Muscle of back (tissue), 11 donors: ENCODE results near the gene DENND4B. TPM values are rescaled to one million over a fixed set of nuclear protein-coding genes. Genes with fewer than 3 reads are reported as not detected.

Experiments used
- DNase-seq, 3 donors: peaks; one replicate each; pipeline versions ENCODE4 v3.0.0 to v3.0.0-alpha.2; 2013
- polyA plus RNA-seq, 10 donors: library from polyadenylated mRNA; unstranded; fragments of 120-200 nt; gene quantifications; one replicate each; pipeline ENCODE4 v1.2.1, GENCODE V29; 2013; ENCODE audit not compliant: insufficient read length in 10 of 10

DENND4B gene
- polyA plus RNA-seq, 10 donors, result 18.7 to 44.4 (median 30.2) TPM

DNA sequence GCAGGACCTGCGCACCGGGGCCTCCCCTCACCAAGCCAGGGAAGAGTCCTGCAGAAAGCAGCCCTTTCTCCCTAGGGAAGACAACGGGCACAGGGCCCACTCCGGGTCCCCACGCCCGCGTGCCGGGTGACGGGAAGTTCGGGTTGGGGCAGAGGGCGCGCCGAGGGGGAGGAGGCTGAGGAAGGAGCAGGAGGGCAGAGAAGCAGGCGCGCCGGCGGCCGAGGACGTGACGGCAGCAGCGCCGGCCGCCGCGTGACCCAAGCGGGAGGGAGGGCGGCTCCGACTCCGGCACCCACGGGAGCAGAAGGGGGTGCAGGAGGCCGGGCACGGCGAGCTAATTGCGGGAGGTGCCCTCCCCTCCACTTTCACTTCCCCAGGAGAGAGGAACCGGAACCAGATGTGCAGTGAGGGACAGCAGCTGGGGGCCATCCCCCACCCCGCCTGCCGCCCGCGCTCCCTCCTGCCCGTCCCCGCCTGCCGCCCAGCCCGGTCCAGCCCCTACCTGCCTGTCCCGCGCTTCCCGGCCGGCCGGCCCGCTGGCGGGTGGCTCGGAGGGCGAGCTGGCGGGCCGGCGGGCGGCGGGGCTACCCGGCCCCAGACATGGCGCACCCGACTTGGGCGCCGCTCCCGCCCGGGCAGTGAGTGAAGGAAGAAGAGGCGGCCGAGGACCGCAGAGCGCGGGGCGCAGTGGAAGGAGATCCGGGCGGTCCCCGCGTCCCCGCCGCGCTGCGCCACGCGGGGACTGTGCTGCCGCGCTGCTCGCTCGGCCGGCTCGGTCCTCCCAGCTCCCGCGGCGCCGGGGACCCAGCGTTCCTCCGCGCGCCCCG, 510 bp downstream of the DENND4B start:
- DNase-seq, result peak; percentile 48 to 90 (median 72)

DNA sequence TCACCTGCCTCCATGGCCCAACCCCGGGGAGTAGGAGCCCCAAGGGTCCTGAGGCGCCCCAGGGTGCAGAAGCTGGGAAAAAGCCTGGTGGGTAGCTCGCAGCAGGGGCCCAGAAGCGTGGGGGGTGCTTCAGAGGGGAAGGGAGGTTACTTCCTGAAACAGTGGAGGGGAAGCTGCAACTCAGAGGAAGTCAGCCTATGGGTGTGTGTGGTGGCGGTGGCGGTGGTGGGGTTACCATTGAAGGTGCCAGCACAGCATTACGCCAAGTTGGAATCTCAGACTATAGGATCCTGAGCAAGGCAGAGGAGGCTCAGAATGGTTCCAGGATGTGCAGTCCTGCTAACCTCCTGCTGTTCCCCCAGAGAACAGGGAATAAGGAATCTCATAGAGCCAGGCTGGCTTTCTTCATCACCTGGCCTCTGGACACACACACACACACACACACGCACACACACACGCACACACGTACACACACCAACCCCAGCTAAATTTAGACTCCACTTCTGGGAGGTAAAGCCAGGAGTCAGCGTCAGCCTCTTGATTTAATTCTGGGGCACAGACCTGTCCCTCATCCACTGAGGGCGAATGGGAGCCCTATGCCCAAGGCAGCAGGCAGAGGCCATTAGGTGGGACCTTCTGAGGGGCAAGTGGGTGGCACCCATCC, 1.3 kb downstream of the DENND4B start:
- peak; percentile 33 to 59 (median 38) for DNase-seq

DNA sequence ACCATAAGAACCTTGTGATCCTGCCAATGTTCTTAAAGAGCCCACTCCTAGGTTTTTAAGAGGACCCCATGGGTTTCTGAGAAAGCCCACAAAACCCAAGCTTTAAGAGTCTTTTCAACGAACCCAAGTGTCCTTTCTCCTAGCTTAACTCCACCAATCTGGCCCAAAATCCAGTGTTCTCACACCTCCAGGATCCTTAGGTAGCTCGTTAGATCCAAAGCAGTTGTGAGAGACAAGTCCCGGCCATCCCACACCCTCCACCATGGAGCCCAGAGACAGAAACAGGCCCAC, 1.7 kb downstream of the DENND4B start:
- no peak for DNase-seq

DNA sequence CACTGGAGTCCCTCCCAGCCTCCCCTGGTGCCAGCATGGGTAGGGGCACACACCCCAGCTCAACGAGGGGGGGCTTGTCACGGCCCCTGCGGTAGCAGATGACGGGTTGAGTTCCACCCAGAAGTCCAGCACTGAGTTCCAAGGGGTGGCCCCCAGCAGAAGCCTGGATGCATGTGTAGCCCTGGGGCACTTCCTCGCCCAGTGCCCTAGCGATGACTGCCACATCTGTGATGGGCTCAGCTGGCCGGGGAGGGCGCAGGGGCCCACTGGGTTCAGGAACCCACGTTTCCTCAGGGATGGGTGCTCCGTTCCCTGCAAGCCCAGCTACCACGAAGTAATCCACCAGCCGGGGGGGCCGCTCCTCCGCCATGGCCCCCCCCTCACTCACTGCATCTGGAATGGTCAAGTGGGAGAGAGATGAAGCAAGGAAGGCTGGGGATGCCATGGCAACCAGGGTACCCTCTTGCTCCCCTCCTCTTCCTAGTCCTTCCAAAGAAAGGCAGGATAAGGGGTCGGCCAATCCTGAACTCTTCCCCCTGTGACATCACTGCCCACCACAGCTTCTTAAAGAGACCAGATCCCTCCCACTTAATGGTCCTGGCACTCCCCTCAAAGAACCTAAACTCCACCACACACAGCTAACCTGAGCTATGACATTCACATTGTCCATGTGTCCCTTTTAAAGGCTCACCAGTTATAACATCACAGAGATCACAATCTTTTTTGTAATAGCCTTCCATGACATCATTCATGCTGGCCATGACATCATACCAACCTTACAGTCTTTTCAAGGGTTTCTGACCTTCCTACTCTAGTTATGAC, 2.3 kb downstream of the DENND4B start:
- no peak for DNase-seq

DNA sequence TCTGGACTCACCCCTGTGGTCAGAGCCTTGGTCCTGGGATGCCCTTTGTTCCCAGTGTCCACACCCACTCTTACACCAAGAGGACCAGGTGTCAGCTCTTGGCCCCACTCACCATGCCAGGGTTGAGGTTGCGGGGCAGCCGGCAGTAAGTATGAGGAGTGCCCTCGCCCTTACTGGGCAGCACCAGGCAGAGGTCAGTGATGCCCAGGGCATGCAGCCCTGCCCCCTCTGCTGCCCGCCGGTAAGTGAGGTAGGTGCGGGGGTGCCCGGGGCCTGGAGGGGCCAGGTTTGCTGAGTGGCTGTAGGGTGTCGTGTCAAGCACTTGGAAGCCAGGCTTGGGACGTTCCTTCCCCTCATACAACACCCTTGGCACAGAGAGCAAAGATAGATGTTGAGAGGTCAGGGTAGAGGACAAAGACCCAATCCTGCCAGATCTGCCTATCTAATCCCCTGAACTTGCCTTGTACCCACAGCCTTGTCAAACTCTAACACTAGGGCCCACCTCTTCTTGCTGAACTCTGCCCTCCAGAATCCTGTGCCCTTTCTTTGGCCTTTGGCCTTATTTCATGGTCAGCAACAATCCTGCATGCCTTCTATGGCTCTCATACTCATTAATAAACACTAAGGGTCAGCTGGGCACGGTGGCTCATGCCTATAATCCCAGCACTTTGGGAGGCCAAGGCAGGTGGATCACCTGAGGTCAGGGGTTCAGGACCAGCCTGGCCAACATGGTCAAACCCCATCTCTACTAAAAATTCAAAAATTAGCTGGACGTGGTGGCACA, 3.6 kb downstream of the DENND4B start:
- no peak for DNase-seq

DNA sequence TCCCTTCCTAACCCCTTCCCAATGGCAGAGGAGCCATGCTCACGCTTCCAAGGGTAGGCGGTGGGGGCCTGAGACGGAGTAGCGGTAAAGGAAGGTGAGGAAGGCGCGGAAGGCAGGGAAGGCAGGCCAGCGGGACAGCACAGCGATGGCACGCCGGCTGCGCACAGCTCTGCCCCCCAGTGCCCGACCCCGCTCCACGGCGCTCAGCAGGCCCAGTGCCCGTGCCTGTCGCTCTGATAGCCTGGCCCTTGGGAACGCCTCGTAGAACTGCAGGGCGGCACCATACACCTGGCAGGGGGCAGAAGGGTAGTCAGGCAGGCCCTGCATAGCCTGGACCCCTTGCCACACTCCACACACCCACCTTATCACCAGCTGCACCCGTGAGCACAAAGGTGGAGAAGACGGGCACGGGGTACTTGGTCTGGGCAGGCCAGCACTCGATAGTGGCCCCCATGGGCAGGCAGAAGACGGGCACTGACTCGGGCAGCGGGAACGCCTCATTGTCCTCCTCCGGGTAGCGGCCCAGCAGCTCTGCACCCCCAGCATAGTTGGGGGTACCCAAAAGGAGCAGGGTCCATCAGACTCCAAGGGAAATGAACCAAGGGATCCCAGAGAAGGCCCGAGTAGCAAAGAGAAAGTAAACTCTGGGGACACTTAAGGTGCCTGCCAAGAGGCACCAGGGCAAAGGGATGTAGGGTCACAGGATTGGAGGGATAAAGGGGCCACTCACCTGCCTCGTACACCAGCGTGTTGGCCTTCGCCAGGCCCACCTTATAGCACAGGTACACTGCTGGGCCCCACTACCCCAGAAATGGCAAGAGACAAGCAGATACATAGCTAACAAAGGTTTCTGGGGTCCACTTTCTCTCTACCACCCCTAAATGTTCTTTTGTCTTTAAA, 4.4 kb downstream of the DENND4B start:
- no peak for DNase-seq

DNA sequence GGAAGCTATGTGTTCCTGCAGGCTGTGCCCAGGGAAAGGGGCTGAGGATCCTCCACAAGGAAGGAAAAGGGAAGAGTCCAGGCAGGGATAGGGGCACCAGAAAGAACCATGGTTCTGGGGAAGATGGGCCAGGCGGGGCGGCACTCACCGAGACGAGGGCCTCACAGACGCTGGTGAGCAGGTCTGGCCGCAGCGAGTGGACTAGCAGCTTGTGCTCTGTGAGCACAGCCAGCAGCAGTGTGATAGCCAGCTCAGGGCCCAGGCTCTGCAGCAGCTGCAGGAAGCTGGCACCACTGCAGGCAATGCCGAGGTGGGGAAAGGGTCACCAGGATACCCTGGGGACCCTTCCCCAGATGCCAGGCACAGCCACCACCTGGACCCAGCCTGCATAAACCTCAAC, 5.8 kb downstream of the DENND4B start:
- no peak for DNase-seq

DNA sequence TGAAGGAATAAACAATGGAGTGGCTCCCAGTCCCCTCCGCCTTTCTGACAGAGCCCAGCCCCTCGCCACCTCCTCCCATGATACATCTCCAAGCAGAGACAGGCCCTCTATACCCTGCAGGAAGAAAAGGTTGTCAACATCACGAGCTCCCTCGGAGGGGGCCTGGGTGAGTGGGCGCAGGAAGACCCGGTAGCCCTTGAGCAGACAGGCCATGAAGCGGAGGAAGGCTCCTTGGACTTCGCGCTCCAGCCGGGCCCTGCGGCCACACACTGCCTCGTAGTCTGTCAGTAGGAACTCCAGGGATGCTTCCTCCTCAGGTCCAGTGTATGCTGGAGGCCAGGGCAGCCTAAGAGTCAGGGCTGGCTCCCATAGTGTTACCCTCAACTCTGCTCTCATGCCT, 7.0 kb downstream of the DENND4B start:
- no peak for DNase-seq

DNA sequence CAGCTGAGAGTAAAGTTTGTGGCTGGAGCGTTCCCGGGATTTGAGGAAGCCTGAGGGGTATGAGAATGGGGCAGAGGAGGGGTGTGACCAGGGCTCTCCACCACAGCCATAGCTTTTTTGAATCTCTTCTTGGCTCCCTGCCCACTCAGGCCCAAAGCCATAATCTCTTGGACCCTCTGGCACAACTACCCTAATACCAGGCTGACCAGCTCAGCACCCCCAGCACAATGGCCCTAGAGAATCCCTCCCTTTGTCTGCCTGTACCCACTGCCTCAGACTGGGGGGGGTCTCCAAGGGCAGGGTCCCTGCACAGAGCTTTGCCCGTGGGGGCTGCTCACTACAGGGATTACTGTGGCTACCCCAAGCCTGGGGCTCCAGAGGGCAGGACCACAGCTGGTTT, 7.5 kb downstream of the DENND4B start:
- DNase-seq, result no peak

DNA sequence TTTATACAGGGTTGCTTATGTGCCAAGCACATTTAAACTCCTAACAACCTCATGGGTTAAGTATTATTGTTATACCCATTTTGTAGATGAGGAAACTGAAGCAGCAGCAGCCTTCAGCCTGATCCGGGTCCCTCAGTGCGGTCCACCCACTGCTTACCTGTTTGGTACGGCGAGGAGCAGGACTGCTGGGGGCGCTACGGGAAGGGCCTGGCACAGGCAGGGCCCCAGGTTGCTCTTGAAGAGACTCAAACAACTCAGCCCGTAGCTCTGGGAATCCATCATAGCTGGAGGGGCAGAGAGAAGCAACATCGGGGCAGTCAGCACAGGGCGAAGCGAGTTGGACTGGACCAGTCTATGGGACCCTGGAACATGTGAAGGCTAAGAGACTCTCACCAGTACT, 9.2 kb downstream of the DENND4B start:
- DNase-seq, result no peak

DNA sequence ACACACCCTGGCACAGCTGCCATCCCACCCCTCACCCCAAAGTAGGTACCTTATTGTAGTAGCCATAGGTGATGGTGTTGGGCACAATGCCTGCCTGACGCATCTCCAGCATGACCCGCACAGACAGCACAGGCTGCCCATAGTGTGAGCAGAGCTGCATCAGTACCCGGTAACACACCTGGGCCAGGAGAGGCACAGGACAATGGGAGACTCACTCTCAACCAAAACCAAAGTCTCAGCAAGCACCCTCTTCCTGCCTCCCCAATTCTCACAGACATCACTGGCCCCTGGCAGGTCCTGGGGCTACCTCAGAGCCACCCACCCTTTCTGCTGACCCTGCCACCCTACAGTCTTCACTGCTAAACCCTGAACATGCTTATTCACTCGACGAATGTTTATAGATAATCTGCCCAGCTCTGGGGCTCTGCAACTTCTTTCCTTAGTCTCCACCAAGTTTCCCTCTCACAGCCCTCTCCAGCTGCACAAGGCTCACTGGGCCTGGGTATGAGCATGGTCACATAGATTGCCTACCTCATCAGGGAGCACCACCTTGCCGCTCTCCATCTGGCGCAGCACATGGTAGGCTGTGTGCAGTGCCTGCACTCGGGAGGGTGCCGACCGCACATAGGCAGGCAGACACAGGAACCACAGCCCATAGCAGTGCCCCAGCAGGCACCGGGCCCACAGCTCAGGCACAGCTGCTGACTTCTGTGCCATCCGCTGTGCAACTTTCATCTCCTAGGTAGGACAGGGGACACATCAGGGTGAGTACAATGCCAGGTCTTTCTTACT, 10.3 kb downstream of the DENND4B start:
- DNase-seq, result no peak

DNA sequence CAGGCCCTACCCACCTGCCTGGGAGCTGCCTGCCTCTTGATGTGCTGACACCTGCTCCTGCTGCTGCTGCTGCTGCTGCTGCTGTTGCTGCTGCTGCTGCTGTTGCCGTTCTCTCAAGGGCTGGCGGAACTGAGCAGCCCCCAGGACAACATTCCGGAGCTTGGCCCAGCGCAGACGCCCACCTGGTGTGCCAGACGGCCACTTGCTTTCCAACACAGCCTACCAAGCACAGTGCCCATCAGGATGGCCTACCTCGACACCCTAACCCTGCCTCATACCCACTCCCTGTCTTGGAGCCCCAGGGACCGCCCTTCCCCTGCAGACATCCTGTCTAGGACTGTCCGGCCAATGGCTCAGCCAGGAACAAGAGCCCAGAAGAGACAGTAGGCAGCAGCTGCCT, 11.8 kb downstream of the DENND4B start:
- DNase-seq, result no peak

DNA sequence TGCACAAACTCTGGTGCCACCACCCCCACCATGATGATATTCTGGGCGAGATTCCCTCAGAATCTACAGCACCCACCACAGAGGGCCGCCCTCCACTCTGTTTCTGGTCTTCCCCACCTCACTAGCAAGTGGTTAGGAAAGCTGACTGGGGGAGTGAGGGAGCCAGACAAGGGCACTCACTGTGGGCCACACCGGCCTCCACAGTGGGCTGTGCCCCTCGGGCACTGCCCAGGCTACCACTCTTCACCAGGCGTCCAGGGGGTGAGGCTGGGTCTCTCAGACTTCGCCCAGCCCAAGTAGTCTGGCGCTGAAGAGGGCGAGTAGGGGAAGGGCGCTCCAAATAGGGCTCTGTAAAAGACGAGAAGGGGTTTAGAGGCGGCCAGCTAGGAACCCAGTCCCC, 12.6 kb downstream of the DENND4B start:
- DNase-seq, result no peak

DNA sequence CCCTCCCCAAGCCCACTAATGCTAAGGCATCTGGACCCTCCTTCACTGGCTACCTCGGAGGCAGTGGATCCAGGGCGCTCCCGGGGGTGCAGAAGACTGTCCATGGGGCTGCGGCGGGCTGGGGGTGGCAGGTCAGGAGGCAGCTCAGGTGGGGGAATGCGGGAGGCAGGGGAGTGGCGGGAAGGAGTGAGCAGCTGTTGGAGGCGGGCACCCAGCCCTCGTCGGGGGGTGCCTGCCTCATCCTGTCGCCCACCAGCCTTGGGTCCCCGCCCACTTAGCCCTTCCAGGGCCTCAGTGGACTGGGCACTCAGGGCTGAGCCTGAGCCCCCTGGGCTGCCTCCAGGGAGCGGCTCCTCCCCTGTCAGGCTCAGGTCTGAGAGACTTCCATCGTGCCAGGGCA, 13.1 kb downstream of the DENND4B start:
- DNase-seq, result no peak

DNA sequence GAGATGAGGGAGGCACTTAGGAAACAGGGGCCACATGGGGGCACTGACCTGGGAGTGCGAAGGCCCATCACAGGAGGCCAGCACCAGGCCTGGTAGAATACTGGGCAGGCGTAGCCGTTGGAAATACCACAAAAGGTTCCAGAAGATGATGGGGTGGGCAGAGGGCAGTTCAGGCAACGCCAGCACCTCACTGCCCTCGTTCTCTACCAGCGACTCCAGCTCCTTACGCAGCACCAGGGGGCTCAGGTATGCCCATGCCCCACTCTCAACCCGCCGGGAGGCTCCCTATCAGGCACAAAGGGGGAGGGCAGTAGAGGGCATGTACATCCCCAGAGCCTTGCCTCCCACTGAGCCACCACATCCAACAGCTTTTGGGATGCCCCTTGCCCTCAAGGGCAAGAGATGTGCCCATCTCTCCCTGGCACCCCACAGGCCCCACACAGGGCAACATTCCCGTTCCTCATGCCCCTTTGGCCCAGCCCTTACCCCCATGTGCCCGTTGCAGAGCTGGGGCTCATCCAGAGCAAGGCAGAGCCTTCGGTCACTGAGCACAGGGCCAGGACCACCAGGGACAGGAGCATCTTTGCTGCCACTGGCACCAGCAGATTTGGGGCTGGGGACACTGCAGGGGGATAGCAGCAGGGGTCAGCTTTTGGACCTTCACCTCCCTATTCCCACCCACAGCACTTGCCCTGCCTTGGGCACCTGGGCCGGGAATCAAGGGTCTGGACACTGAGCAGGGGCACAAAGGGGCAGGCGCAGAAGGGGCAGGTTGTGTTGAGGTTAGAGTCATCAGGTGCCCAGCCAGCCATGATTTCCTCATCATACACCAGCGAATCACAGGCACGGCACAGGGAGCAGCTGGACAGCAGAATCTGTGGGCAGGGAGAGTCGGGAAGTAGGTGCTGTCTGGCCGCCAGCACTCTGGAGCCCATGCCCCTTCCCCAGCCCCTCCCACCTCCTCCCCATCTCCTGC, 14.1 kb downstream of the DENND4B start:
- DNase-seq, result no peak

DNA sequence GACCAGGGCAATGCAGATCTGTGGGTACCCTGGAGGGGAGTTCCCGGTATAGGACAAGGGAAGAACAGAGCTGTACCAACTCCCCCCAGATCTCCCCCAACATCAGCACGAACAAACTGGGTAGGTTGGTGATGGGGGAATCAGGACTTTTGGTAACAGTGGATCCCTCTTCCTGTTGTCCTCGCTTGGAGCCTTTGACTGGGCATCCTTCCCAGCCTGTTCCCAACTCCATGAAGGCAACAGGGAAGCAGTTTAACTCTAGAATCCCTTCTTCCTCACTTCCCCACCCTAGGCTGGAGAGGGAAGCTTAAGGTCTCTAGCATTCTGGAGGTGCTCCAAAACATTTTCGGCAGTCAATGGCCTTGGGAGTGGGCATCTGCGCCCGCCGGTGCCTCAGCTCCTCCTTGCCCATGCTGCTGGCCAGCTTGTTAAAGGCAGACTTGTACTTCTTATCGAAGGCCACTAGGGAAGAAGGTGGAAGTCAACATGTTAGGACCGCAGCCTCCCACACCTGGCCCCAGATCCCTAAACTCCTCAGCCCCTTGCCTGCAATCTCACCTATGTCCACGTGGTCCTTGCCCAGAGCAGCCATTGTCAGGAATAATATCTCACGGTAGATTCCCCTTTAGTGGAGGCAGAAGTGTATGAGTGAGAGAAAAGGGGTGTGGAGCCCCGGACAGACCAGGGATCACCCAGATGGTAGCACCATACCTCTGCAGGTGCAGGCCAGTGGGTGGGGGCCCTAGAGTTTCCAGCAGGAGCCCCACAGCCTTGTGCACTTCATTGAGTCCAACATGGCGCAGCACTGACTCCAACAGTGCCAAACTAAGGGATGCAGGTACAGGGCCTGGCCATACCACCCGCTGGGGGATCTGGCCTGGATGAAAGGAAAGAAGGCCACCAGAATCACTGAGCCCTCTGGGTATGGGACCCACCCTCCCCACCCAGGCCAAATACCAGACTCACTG, 16.3 kb downstream of the DENND4B start:
- DNase-seq, result no peak

DNA sequence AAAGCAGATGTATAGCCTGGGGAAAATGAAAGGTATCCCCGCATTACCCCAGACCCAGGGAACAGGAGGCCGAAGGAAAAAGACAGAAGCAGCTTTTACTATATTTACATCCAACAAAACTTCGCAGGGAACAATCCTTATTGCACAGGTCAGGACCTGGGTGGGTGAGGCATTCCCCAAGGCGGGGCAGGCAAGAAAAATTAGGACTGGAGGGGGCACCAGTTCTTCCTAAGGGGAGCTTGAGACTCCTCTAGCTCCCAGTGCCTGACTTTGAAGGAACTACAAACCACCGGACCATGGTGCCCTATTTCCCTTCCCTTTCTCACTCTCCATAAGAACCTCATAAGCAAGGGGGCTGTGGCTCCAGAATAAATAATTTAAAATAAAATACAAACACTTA, 17.1 kb downstream of the DENND4B start:
- no peak for DNase-seq
